ENCODE results near the gene GPRIN3. TPM values are rescaled to one million over a fixed set of nuclear protein-coding genes. Genes with fewer than 3 reads are reported as not detected.
"Not testable (repeated sequence)": the region's sequence is repeated elsewhere in the genome, so short reads cannot be mapped to it uniquely, and the experiment has no call there.

GPRIN3 gene
- total RNA-seq, 1 donor from 2014 or later = 69.5 TPM

GRCh38 chr4:89226665-89227574 is 80.7 kb downstream of the GPRIN3 start:
- intact Hi-C loops (cut with micrococcal nuclease) = loop anchor here (1.0 to 5.0 kb wide), 8 partner anchors 28 to 674 kb away; partner anchors contain the start of genes GPRIN3 and TIGD2

DNA sequence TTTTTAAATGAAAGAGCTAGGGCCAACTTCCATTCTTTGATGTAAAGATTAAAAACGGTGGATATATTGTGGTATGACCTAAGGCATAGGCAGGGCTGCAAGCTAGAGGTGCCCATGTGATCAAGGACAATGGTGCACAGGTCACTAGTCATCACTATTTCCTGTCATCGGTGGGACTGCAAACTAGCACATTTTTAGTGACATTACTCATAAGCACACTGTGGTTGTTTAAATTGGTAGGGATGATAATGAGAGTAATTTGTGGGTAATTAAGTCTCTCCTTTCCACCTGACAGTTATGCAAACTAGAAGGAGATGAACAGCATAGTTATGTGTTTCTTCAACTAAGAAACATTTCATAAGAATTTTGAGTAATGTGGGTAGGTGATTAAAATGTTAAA is 85.4 kb downstream of the GPRIN3 start:
- intact Hi-C loops (cut with micrococcal nuclease) = no loop called here

GRCh38 chr4:89221167-89221867 is 86.3 kb downstream of the GPRIN3 start:
- intact Hi-C loops (cut with micrococcal nuclease) = no loop called here

- intact Hi-C loops (cut with micrococcal nuclease) = no loop called here
Measured at GRCh38 chr4:89218587-89218986, 89.0 kb downstream of the GPRIN3 start.

DNA sequence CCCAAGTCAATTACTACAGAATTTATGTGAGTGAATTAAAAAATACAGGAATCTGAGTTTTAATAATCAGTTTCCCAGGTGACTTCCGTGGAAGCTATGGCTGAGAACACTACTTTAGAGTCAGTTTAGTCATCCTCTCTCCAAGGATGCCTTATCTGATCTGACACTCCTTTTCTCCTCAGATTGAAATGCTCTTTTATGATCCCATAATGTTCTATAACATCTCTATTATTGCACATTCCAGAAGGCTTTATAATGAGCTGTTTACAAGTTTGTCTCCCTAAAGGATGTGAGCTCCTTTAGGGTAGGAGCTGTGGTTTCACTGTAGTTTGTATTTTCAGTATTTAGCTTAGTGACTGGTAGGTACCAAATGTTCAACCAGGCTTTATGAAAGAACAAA is 90.0 kb downstream of the GPRIN3 start:
- intact Hi-C loops (cut with micrococcal nuclease) = no loop called here

GRCh38 chr4:89216866-89217265 is 90.7 kb downstream of the GPRIN3 start:
- intact Hi-C loops (cut with micrococcal nuclease) = no loop called here

DNA sequence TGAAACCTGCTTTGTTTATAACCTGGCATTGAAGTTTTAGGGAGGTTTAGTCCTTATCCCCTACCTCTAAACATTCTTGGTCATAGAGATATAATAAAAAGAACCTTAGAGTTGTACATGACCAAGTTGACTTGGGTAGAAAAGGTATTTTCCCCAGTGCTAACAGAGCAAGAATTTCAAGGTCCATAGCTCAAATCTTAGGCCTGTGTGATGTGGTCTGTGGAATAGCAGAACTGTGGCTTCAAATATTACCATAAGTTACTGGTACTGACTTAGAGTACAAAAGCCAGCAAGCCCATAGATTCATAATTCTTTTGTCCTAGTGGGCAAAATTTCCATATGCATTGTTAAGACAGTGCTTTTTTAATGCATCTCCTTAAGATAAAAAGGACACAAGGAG is 91.2 kb downstream of the GPRIN3 start:
- intact Hi-C loops (cut with micrococcal nuclease) = no loop called here

- intact Hi-C loops (cut with micrococcal nuclease) = no loop called here
Measured at GRCh38 chr4:89215736-89216135, 91.9 kb downstream of the GPRIN3 start.

- intact Hi-C loops (cut with micrococcal nuclease) = no loop called here
Measured at GRCh38 chr4:89214308-89214707, 93.3 kb downstream of the GPRIN3 start.

- intact Hi-C loops (cut with micrococcal nuclease) = no loop called here
Measured at GRCh38 chr4:89213382-89213701, 94.3 kb downstream of the GPRIN3 start.

DNA sequence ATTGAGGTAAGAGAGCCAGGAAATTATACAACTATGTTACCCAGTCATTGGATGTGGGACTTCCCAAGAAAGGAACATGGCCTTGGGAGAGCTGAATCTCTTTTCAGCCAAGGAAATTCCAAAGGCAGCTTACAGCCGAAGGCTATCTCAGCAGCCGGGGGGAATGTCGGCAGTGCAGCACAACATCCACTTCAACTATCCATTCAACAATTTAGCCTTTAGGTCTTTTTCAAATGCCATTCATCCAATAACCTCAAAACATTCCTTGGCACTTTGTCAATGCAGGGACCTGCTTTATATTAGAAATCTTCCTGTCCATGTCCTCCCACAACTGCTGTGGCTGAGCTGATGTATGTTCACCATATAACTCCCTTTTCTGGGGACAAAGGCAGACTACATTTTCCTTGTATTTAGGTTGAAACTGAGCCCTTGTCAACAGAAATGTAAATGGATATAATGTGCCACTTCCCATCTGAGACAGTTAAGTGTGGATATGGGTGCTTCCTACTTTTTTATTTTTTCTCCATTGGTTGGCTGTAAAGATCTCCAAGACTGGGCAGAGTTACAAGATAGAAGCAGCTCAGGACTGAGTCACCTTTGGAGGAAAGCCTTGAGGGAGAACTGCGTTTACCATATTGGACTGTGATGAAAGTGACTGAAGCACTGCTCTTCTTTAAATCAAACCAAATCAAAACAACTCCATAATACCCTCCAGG is 94.8 kb downstream of the GPRIN3 start:
- intact Hi-C loops (cut with micrococcal nuclease) = no loop called here

- intact Hi-C loops (cut with micrococcal nuclease) = no loop called here
Measured at GRCh38 chr4:89204624-89205023, 103.0 kb downstream of the GPRIN3 start.

DNA sequence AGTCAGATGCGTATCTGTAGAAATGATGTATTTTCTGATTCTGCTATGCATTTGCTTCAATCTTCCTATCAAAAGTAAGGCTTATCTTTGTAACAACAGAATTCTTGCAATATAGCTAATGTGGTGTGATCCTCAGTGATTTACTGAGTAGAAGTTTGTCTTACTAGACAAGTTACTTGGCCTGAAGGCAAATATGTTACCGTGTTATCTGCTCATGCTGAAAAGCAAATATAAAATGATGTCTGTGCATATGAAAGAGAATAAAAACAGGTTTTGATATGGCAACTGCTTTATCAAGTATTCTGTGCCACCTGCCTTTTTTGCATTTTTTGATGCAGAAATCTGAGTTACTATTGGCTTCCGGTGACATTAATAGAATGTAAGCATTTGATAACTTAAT is 103.7 kb downstream of the GPRIN3 start:
- intact Hi-C loops (cut with micrococcal nuclease) = no loop called here

- intact Hi-C loops (cut with micrococcal nuclease) = not testable (repeated sequence)
Measured at GRCh38 chr4:89199394-89199793, 108.2 kb downstream of the GPRIN3 start.

GRCh38 chr4:89197920-89198319 is 109.7 kb downstream of the GPRIN3 start:
- intact Hi-C loops (cut with micrococcal nuclease) = no loop called here

DNA sequence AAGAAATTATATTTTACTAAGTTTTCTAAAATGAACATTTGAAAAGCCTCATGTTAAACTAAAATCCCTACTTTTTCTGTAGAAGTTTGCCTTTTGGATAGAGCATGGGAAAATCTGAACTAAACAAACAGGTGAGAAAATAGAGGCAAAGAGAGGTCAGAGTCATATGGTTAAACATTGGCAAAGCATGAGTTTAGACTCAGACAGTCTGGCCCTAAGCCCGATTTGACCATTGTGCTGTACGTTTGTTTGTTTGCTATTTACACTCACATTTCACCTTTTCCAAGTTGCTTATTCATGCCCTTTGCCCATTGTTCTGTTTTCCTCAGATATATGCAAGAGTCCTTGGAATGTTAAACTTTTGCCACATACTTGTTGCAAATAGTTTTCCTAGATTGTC is 110.9 kb downstream of the GPRIN3 start:
- intact Hi-C loops (cut with micrococcal nuclease) = no loop called here

DNA sequence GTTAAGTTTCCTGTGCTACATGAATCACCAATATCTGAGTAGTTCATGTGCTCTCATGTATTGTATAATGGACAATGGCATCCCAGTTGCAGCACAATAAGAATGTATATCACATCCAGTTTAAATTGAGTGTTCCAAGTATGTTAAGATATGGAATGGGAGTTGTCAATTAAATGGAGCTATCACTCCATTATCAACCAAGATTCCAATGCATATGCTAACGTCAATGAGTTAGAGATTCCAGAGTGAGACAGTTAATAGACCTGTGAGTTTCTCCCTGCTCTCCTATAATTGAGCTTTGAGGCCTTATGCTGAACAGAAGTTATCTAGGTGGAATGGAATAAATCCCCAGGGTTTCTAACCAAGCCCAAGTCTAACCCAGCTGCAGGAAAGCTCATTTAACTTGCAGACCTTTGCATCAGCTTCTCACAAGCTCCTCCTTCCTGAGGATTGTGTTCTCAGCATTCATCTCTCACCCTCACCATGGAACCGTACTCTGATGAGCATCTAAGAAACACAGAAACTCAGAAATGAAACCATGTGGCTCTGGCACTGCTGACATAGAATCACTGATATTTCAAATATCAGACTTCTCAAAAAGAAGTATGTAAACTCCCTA is 111.4 kb downstream of the GPRIN3 start:
- intact Hi-C loops (cut with micrococcal nuclease) = no loop called here

- intact Hi-C loops (cut with micrococcal nuclease) = no loop called here
Measured at GRCh38 chr4:89193843-89194242, 113.8 kb downstream of the GPRIN3 start.
